A549 (cell line): ENCODE measurements around the gene COL5A2. TPM values are rescaled to one million over a fixed set of nuclear protein-coding genes. Genes with fewer than 3 reads are reported as not detected.

Experiments
- ATAC-seq, 2 experiments: fragments of 200-7000 bp in 1 of 2; fragments of >200 bp in 1 of 2; cut with Nextera tagmentation in 1 of 2; cut with Tn5 transposase in 1 of 2; 3 replicates each; pipeline versions ENCODE4 v1.8.0 to v1.9.1; 2018 to 2020; ENCODE audit warnings: mild to moderate bottlenecking in 1 of 2, moderate library complexity in 1 of 2
- CTCF ChIA-PET: fragments of 300-600 bp; sonication (Branson Sonifier 250); formaldehyde crosslinking; extraction: SDS; loops from one replicate; lab custom pipeline; 2021; ENCODE audit warnings: antibody characterized with exemption, inconsistent platforms; lab: Yijun Ruan, JAX
- POLR2A ChIA-PET: fragments of 350-600 bp; formaldehyde crosslinking; extraction: SDS; loops from one replicate; lab custom pipeline; 2021; ENCODE audit warnings: antibody characterized with exemption, inconsistent platforms; lab: Yijun Ruan, JAX
- DNase-seq, 2 experiments: peaks; one replicate each; pipeline versions ENCODE4 v3.0.0 to v3.0.0-alpha.2; 2011 to 2016; ENCODE audit warnings: low read depth in 1 of 2, low spot score in 1 of 2
- FAIRE-seq: peaks from 2 replicates; lab custom pipeline; 2011; peaks lifted over from hg19 to GRCh38; lab: Jason Lieb, UNC
- H3K27ac ChIP-seq, 2 experiments: fragments of >200 bp; sonication (Bioruptor Twin); formaldehyde crosslinking; 3 replicates each; pipeline ENCODE4 v1.5.1; 2016 to 2017
- H3K4me1 ChIP-seq: fragments of >200 bp; sonication (Bioruptor Twin); formaldehyde crosslinking; 3 replicates; pipeline ENCODE4 v1.6.1; 2016
- H3K4me2 ChIP-seq: fragments of >200 bp; sonication (Bioruptor Twin); formaldehyde crosslinking; 3 replicates; pipeline ENCODE4 v1.6.1; 2016
- H3K4me3 ChIP-seq: fragments of >200 bp; sonication (Bioruptor Twin); formaldehyde crosslinking; 3 replicates; pipeline ENCODE4 v1.5.1; 2016
- H3K9me3 ChIP-seq: fragments of >200 bp; sonication (Bioruptor Twin); formaldehyde crosslinking; 3 replicates; pipeline ENCODE4 v1.6.1; 2016
- CBX2 ChIP-seq: fragments of 200-600 bp; sonication (generic); IDR thresholded peaks from 2 replicates; pipeline ENCODE4 v1.6.1; 2016; ENCODE audit warnings: low read depth, mild to moderate bottlenecking, borderline replicate concordance
- CBX8 ChIP-seq: fragments of 200-600 bp; sonication (generic); IDR thresholded peaks from 2 replicates; pipeline ENCODE4 v1.6.1; 2016
- CEBPB ChIP-seq, 2 experiments: fragments of >200 bp in 1 of 2; sonication (Bioruptor Twin) in 1 of 2; formaldehyde crosslinking in 1 of 2; IDR thresholded peaks; 2 replicates each; pipeline ENCODE4 v1.6.1; 2012 to 2016
- CHD2 ChIP-seq: fragments of 150-350 bp; IDR thresholded peaks from 2 replicates; pipeline ENCODE4 v1.6.1; 2014; ENCODE audit warnings: low read length; ENCODE audit not compliant: partially characterized antibody
- CHD4 ChIP-seq: fragments of 200-600 bp; sonication (generic); IDR thresholded peaks from 2 replicates; pipeline ENCODE4 v1.6.1; 2016; ENCODE audit warnings: antibody characterized with exemption, mild to moderate bottlenecking, borderline replicate concordance
- E2F6 ChIP-seq: IDR thresholded peaks from 2 replicates; pipeline ENCODE4 v1.6.1; 2012; ENCODE audit warnings: low read depth, borderline replicate concordance
- EHF ChIP-seq: fragments of 250-450 bp; sonication (Bioruptor Pico); IDR thresholded peaks from 2 replicates; pipeline ENCODE4 v1.5.0; 2020; ENCODE audit warnings: mild to moderate bottlenecking
- EHMT2 ChIP-seq: fragments of 200-600 bp; sonication (generic); IDR thresholded peaks from 2 replicates; pipeline ENCODE4 v1.6.1; 2016; ENCODE audit warnings: antibody characterized with exemption, low read depth, mild to moderate bottlenecking, moderate library complexity
- ELK1 ChIP-seq: fragments of 150-350 bp; IDR thresholded peaks from 2 replicates; pipeline ENCODE4 v1.6.1; 2014; ENCODE audit warnings: low read depth, mild to moderate bottlenecking, low read length
- ESRRA ChIP-seq: fragments of 150-350 bp; IDR thresholded peaks from 2 replicates; pipeline ENCODE4 v1.6.1; 2014; ENCODE audit warnings: mild to moderate bottlenecking, low read length, borderline replicate concordance
- FOXS1 ChIP-seq: fragments of 250-450 bp; sonication (Bioruptor Pico); IDR thresholded peaks from 2 replicates; pipeline ENCODE4 v1.5.0; 2020; ENCODE audit warnings: mild to moderate bottlenecking, moderate library complexity
- HDAC2 ChIP-seq: fragments of 200-600 bp; sonication (generic); IDR thresholded peaks from 2 replicates; pipeline ENCODE4 v1.6.1; 2016
- HOXA7 ChIP-seq: fragments of 250-450 bp; sonication (Bioruptor Pico); IDR thresholded peaks from 2 replicates; pipeline ENCODE4 v1.5.0; 2020; ENCODE audit warnings: mild to moderate bottlenecking, moderate library complexity
- HOXB5 ChIP-seq: fragments of 250-450 bp; sonication (Bioruptor Pico); IDR thresholded peaks from 2 replicates; pipeline ENCODE4 v1.5.0; 2020; ENCODE audit warnings: mild to moderate bottlenecking, moderate library complexity
- JUN ChIP-seq, 2 experiments: fragments of >200 bp; sonication (Bioruptor Twin); formaldehyde crosslinking; IDR thresholded peaks; 2 replicates in 1 of 2; 3 replicates in 1 of 2; pipeline ENCODE4 v1.6.1; 2016 to 2017
- NR3C1 ChIP-seq: fragments of >200 bp; sonication (Bioruptor Twin); formaldehyde crosslinking; IDR thresholded peaks from 3 replicates; pipeline ENCODE4 v1.6.1; 2017
- PHF8 ChIP-seq: fragments of 200-600 bp; sonication (generic); IDR thresholded peaks from 2 replicates; pipeline ENCODE4 v1.6.1; 2016; ENCODE audit warnings: low read depth, mild to moderate bottlenecking, antibody characterized with exemption, moderate library complexity, borderline replicate concordance
- POLR2AphosphoS2 ChIP-seq: conservative IDR thresholded peaks from 2 replicates; pipeline ENCODE4 v1.6.1; 2012; ENCODE audit warnings: low read length, improper control_type of control experiment, inconsistent platforms
- REST ChIP-seq: fragments of 200-600 bp; sonication (generic); IDR thresholded peaks from 2 replicates; pipeline ENCODE4 v1.6.1; 2016; ENCODE audit warnings: antibody characterized with exemption, mild to moderate bottlenecking, moderate library complexity
- SMC3 ChIP-seq: fragments of >200 bp; sonication (Bioruptor Twin); formaldehyde crosslinking; IDR thresholded peaks from 3 replicates; pipeline ENCODE4 v1.6.1; 2018; ENCODE audit warnings: inconsistent platforms
- SREBF2 ChIP-seq: fragments of 450-650 bp; IDR thresholded peaks from 2 replicates; pipeline ENCODE4 v1.6.1; 2014; ENCODE audit warnings: mild to moderate bottlenecking, moderate library complexity
- TP53 ChIP-seq: fragments of 250-450 bp; sonication (Bioruptor Pico); IDR thresholded peaks from 2 replicates; pipeline ENCODE4 v1.5.0; 2021; ENCODE audit warnings: mild to moderate bottlenecking, moderate library complexity
- USF2 ChIP-seq: fragments of 450-650 bp; IDR thresholded peaks from 2 replicates; pipeline ENCODE4 v1.6.1; 2014; ENCODE audit warnings: antibody characterized with exemption
- ZC3H11A ChIP-seq: fragments of 450-650 bp; IDR thresholded peaks from 2 replicates; pipeline ENCODE4 v1.6.1; 2014; ENCODE audit warnings: antibody characterized with exemption, mild to moderate bottlenecking
- ZFP36 ChIP-seq: fragments of 450-650 bp; IDR thresholded peaks from 2 replicates; pipeline ENCODE4 v1.6.1; 2014; ENCODE audit warnings: borderline replicate concordance; ENCODE audit not compliant: partially characterized antibody
- ZSCAN20 ChIP-seq: fragments of 250-450 bp; sonication (Bioruptor Pico); IDR thresholded peaks from 2 replicates; pipeline ENCODE4 v1.8.0; 2022; ENCODE audit warnings: mild to moderate bottlenecking, moderate library complexity
- WGBS: methylation state at CpG from one replicate; pipeline ENCODE4 v1.1.6; 2017; ENCODE audit errors: missing lambda C conversion rate; 5-methylcytosine and 5-hydroxymethylcytosine counted together
- polyA plus RNA-seq, 4 experiments: library from polyadenylated mRNA; depleted of rRNA in 3 of 4; stranded (reverse); fragments of >200 nt; fragmentation: RNase III in 1 of 4; extraction: RNeasy Plus Mini Kit Qiagen cat#74134 plus additional on column Dnase treatment in 1 of 4; gene quantifications; 2 replicates in 3 of 4; 3 replicates in 1 of 4; pipeline ENCODE4 v1.2.3, GENCODE V29; 2011 to 2017

Gene COL5A2
- polyA plus RNA-seq, 2 of the 4 experiments (the other 2 are of a cell fraction), result 152 to 215 TPM

- TF ChIP-seq E2F6 (no peak), CEBPB (IDR thresholded peaks at IDR 0.05) (no peak), ELK1 (no peak), TP53 (CRISPR knock-in tag) (no peak), ZC3H11A (no peak), SMC3 (no peak), ZSCAN20 (CRISPR knock-in tag) (no peak), ESRRA (no peak), POLR2AphosphoS2 (no peak), HOXA7 (no peak), HOXB5 (CRISPR knock-in tag) (no peak), PHF8 (no peak), NR3C1 (no peak), USF2 (no peak)
- TF ChIP-seq, all 56 proteins: peak for 0
- CTCF ChIA-PET, result no interaction called here
These were observed 157.1 kb downstream of the COL5A2 start for GRCh38 chr2:189022492-189022891.

GRCh38 chr2:189022053-189022481, 157.5 kb downstream of the COL5A2 start:
- FAIRE-seq, result no peak
- Histone ChIP-seq H3K9me3 (no peaks in the 10 kb centered on the region), H3K4me3 (no peak overlapping the region), H3K27ac (no peak overlapping the region), H3K4me1 (no peaks in the 10 kb centered on the region), H3K4me2 (no peak overlapping the region)
- POLR2A ChIA-PET, result no interaction called here
- peak in 1 of 2 experiments; percentile 30; a peak in 1 of 6 replicates for ATAC-seq
- CTCF ChIA-PET, result no interaction called here
- WGBS, result 62% methylated on average over 7 of the region's 7 CpGs
- TF ChIP-seq CBX8 (no peak), CBX2 (no peak), ZFP36 (no peak), SREBF2 (no peak), FOXS1 (CRISPR knock-in tag) (no peak), ZSCAN20 (CRISPR knock-in tag) (no peak), REST (no peak), HOXA7 (no peak), JUN (IDR thresholded peaks at IDR 0.05) (no peak), CHD2 (no peak), CHD4 (no peak), USF2 (no peak), EHF (CRISPR knock-in tag) (no peak), HDAC2 (no peak), EHMT2 (no peak)
- no peak for DNase-seq

More at GRCh38 chr2:189022492-189022891, 157.1 kb downstream of the COL5A2 start:
- ATAC-seq (no peak), DNase-seq (no peak), FAIRE-seq (no peak)
- Histone ChIP-seq H3K4me3 (no peak overlapping the region), H3K4me2 (no peak overlapping the region), H3K4me1 (no peaks in the 10 kb centered on the region), H3K27ac (no peak overlapping the region), H3K9me3 (no peaks in the 10 kb centered on the region)
- 80% methylated on average over 3 of the region's 3 CpGs for WGBS
- POLR2A ChIA-PET, result no interaction called here
